ENCODE measurements around the gene SERPINA3.

DNA sequence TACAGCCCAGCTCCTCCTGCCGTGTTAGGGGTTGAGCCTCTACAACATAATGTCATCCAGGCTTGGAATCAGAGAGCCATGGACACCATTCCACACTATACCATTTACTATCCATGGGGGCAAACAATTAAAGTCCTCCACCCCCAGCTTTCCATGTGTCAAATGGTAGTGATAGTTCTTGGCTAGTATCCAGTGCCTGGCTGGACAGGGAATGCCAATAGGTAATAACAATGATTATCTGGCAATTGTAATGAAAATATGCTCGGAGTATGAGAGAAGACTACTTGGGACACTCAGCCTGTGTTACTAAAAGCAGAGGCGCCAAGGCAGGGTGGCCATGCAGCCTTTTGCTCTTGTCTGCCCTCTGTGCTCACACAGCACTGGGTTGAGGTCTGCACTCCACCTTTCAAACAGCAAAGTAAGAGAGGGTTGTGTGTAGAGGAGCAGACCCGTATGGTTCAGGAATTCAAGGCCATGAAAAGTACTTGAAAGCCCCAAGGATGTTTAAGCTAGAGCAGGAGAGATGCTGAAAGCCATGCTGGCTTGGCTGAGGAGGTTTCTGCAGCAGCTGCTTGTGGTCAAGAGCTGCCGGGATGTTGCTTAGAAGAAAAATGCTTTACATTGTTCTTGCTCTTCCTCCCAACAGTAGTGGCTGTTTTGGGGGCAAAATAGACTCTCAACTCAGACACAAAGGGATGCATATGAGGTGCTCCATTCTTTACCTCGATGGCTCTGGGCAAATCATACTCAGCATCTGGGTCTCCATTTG lies 10.6 kb downstream of the SERPINA3 start:
- TF ChIP-seq POLR2AphosphoS5 (IDR thresholded peaks at IDR 0.05) (no peak), EP300 (IDR thresholded peaks at IDR 0.05) (no peak)

Measured in sigmoid colon (tissue), 4 donors.